Measurements from ENCODE around the gene HCN2. TPM values are rescaled to one million over a fixed set of nuclear protein-coding genes. Genes with fewer than 3 reads are reported as not detected.

HCN2 gene
- total and polyA plus RNA-seq, 10 donors, result 0.09 to 1.1 (median 0.31) TPM; not detected in 2

DNA sequence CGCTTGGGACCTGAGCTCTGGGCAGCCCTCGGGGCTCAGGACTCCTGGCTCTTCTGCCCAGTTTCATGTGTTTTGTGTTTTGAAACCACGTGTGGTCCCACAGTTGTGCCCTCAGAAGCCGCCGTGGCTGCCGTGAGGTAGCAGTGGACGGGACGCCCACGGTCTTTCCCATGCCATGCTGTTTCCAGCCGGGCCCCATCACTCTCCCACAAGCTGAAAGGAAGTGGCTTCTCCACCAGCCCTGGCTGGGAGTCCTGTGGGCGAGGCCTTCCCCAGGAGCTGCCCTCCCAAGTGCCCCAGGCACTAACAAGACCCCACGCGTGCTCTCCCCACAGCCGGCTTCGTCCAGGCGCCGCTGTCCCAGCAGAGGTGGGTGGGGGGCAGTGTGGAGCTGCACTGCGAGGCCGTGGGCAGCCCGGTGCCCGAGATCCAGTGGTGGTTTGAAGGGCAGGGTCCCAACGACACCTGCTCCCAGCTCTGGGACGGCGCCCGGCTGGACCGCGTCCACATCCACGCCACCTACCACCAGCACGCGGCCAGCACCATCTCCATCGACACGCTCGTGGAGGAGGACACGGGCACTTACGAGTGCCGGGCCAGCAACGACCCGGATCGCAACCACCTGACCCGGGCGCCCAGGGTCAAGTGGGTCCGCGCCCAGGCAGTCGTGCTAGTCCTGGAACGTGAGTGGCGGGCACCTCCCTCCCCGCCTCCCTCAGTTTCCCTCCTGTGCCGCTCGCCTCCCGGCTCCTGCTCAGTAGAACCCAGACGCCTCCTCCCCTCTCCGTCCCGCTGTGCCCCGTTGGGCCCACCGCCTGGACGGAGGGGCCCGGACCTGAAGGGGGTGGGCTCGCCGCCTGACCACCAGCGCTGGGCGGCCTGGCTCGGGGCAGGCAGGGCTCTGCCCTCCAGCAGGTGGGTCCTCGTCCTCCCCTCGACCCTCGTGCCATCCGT is 12.0 kb upstream of the HCN2 start:
- no peak overlapping the region for H3K27ac ChIP-seq
- no peak overlapping the region for H3K4me3 ChIP-seq
- DNase-seq, result no peak
- H3K4me1 ChIP-seq, result peaks cover 30 to 71% (median 51%) of the 10 kb centered on the region in 6 donors
- H3K9me3 ChIP-seq, result no peaks in the 10 kb centered on the region
- TF ChIP-seq, protein P1, sequence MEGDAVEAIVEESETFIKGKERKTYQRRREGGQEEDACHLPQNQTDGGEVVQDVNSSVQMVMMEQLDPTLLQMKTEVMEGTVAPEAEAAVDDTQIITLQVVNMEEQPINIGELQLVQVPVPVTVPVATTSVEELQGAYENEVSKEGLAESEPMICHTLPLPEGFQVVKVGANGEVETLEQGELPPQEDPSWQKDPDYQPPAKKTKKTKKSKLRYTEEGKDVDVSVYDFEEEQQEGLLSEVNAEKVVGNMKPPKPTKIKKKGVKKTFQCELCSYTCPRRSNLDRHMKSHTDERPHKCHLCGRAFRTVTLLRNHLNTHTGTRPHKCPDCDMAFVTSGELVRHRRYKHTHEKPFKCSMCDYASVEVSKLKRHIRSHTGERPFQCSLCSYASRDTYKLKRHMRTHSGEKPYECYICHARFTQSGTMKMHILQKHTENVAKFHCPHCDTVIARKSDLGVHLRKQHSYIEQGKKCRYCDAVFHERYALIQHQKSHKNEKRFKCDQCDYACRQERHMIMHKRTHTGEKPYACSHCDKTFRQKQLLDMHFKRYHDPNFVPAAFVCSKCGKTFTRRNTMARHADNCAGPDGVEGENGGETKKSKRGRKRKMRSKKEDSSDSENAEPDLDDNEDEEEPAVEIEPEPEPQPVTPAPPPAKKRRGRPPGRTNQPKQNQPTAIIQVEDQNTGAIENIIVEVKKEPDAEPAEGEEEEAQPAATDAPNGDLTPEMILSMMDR (IDR thresholded peaks at IDR 0.05 in 8 of 11, conservative IDR thresholded peaks at IDR 0.05 in 3 of 11), result no peak
- TF ChIP-seq POLR2A (IDR thresholded peaks at IDR 0.05), result no peak
- TF ChIP-seq POLR2AphosphoS5 (IDR thresholded peaks at IDR 0.05), result peak in 1 of 3 donors; percentile 31
- intact Hi-C loops (cut with DNase I; ENCODE audit: low total_unique reads), result no loop called here
- H3K36me3 ChIP-seq, result peaks cover 6 to 65% (median 44%) of the 10 kb centered on the region in 6 donors
- H3K27me3 ChIP-seq (replicated peaks in 1 of 7), result no peaks in the 10 kb centered on the region
- WGBS, 5 donors, result 86 to 90% (median 88%) methylated on average over 41 to 66 of the region's 66 CpGs

DNA sequence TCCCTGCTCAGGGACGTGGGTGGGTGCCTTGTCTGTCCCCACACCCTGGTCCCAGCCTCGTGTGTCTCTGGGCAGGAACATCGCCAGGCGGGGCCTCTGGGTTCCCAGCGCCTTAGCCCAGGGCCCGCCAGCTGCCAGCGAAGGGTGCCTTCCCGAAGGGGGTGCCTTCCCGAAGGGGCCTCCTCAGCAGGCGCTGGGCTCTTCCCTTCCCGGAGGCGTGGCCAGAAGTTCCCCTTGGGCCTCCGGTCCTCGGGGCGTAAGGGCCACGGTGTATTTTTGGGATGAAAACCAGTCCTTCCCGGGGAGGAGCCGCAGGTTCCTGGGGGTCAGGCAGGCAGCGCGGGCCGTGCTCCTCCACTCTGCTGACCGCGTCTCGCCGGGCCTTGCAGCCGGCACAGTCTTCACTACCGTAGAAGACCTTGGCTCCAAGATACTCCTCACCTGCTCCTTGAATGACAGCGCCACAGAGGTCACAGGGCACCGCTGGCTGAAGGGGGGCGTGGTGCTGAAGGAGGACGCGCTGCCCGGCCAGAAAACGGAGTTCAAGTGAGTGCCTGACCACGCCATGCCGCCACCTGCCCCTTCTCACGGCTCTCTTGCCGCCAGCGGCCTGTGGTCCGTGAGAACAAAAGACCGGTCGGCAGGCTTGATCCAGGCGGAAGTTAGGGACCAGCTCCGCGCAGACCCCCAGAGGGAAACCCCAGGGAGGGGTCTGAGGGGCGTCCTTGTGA is 10.4 kb upstream of the HCN2 start:
- Histone ChIP-seq H3K27me3 (replicated peaks in 1 of 7) (peaks cover 0 to 7% (median 0%) of the 10 kb centered on the region in 7 donors), H3K36me3 (peaks cover 6 to 77% (median 54%) of the 10 kb centered on the region in 6 donors), H3K4me1 (peaks cover 22 to 62% (median 44%) of the 10 kb centered on the region in 6 donors), H3K27ac (no peak overlapping the region), H3K4me3 (no peak overlapping the region), H3K9me3 (no peaks in the 10 kb centered on the region)
- WGBS, 5 donors, result 87 to 96% (median 92%) methylated on average over 20 to 46 of the region's 46 CpGs
- intact Hi-C loops (cut with DNase I; ENCODE audit: low total_unique reads), result no loop called here
- TF ChIP-seq POLR2A (IDR thresholded peaks at IDR 0.05), result no peak
- TF ChIP-seq POLR2AphosphoS5 (IDR thresholded peaks at IDR 0.05), result peak in 1 of 3 donors; percentile 2
- no peak for DNase-seq

DNA sequence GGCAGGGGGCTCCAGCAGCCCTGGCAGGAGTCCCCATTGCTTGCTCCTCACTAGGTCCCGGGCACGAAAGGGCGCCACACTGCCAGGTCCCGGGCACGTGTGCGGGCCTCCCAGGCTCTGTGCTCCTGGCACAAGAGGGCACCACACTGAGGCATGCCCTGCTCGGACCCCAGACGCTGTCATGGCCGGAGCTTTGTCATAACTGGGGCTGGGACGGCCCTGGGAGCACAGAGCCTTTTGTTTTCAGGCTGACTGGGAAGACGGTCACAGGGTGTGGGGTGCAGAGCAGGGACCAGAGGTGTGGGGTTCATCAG is 9.9 kb upstream of the HCN2 start:
- peaks cover 6 to 77% (median 54%) of the 10 kb centered on the region in 6 donors for H3K36me3 ChIP-seq
- peaks cover 18 to 62% (median 41%) of the 10 kb centered on the region in 6 donors for H3K4me1 ChIP-seq
- H3K27me3 ChIP-seq (replicated peaks in 1 of 7), result peaks cover 0 to 13% (median 1%) of the 10 kb centered on the region in 7 donors
- H3K4me3 ChIP-seq, result no peak overlapping the region
- no peak for DNase-seq
- no peak overlapping the region for H3K27ac ChIP-seq
- 80 to 97% (median 94%) methylated on average over 1 to 11 of the region's 11 CpGs for WGBS, 5 donors
- no peaks in the 10 kb centered on the region for H3K9me3 ChIP-seq
- intact Hi-C loops (cut with DNase I; ENCODE audit: low total_unique reads), result loop anchor here (10.0 kb wide), 1 partner anchor 155 kb away; no protein-coding TSS in a partner anchor
- TF ChIP-seq, protein P1 (IDR thresholded peaks at IDR 0.05 in 8 of 11, conservative IDR thresholded peaks at IDR 0.05 in 3 of 11), result no peak
- TF ChIP-seq POLR2AphosphoS5 (IDR thresholded peaks at IDR 0.05), result peak in 1 of 3 donors; percentile 8

DNA sequence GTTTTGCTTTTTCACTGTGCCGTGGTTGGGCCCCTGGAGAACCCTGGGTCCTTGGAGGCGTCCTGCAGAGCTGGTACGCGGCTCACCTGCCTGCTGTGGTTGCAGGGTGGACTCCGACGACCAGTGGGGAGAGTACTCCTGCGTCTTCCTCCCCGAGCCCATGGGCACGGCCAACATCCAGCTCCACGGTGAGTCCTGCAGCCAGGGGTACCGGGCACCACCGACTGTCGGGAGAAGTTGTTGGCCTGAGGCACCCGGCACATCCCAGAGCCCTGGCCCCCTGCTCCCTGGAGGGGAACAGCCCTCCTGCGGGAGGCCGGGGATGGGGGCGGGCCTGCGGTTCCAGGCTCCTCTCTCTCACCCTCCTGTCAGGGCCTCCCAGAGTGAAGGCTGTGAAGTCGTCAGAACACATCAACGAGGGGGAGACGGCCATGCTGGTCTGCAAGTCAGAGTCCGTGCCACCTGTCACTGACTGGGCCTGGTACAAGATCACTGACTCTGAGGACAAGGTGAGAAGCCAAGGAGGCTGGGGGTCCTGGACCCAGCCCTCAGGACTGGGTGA is 9.3 kb upstream of the HCN2 start:
- 75 to 95% (median 93%) methylated on average over 2 to 22 of the region's 22 CpGs for WGBS, 5 donors
- no peak overlapping the region for H3K4me3 ChIP-seq
- peaks cover 13 to 57% (median 36%) of the 10 kb centered on the region in 6 donors for H3K4me1 ChIP-seq
- TF ChIP-seq, protein P1 (IDR thresholded peaks at IDR 0.05 in 8 of 11, conservative IDR thresholded peaks at IDR 0.05 in 3 of 11), result no peak
- peak in 1 of 3 donors; percentile 6 for TF ChIP-seq POLR2AphosphoS5 (IDR thresholded peaks at IDR 0.05)
- intact Hi-C loops (cut with DNase I; ENCODE audit: low total_unique reads), result loop anchor here (10.0 kb wide), 1 partner anchor 154 kb away; no protein-coding TSS in a partner anchor
- no peaks in the 10 kb centered on the region for H3K9me3 ChIP-seq
- peaks cover 6 to 77% (median 54%) of the 10 kb centered on the region in 6 donors for H3K36me3 ChIP-seq
- H3K27me3 ChIP-seq (replicated peaks in 1 of 7), result peaks cover 0 to 18% (median 5%) of the 10 kb centered on the region in 7 donors
- H3K27ac ChIP-seq, result no peak overlapping the region
- DNase-seq, result no peak
